Ovary (tissue), 9 donors: ENCODE measurements around the gene FBXO48. TPM values are rescaled to one million over a fixed set of nuclear protein-coding genes. Genes with fewer than 3 reads are reported as not detected.

Source experiments
- DNase-seq, 5 donors: peaks; one replicate each; pipeline ENCODE4 v3.0.0-alpha.2; 2019 to 2020
- H3K27ac ChIP-seq, 2 donors: fragments of 200-600 bp; one replicate each; pipeline versions ENCODE4 v1.5.1 to v1.8.0; 2019 to 2022
- H3K27me3 ChIP-seq: fragments of 200-600 bp; one replicate; pipeline ENCODE4 v1.8.0; 2022
- H3K36me3 ChIP-seq: fragments of 200-600 bp; sonication (generic); one replicate; pipeline ENCODE4 v1.5.1; 2019
- H3K4me1 ChIP-seq: one replicate; pipeline ENCODE4 v1.8.1; 2013; ENCODE audit warnings: mild to moderate bottlenecking, moderate library complexity; ENCODE audit not compliant: insufficient read depth
- H3K4me3 ChIP-seq: fragments of 200-600 bp; sonication (generic); one replicate; pipeline ENCODE4 v1.5.1; 2017
- H3K9me3 ChIP-seq, 2 donors: fragments of 200-600 bp in 1 of 2; sonication (generic) in 1 of 2; one replicate each; pipeline versions ENCODE4 v1.5.1 to v1.8.1; 2013 to 2019; ENCODE audit warnings: mild to moderate bottlenecking in 1 of 2, moderate library complexity in 1 of 2
- EP300 ChIP-seq: sonication (generic); formaldehyde crosslinking; IDR thresholded peaks from one replicate; pipeline ENCODE4 v1.6.1; 2017; ENCODE audit warnings: antibody characterized with exemption
- POLR2A ChIP-seq: fragments of 450-650 bp; IDR thresholded peaks from one replicate; pipeline ENCODE4 v1.6.1; 2017; ENCODE audit warnings: antibody characterized with exemption, mild to moderate bottlenecking, moderate library complexity
- WGBS, 3 donors: extraction: QIAGEN DNeasy Blood & Tissue Kit in 1 of 3; methylation state at CpG; one replicate each; pipeline versions ENCODE4 v1.1.5 to v1.1.7; 2013 to 2017; 5-methylcytosine and 5-hydroxymethylcytosine counted together
- intact Hi-C, 4 donors: fragments of 100-400 bp; cut with DNase I; formaldehyde crosslinking; loops; one replicate each; pipeline versions ENCODE4 v1.11.0 to v1.15.1; 2022 to 2023
- polyA plus RNA-seq, 2 donors: library from polyadenylated mRNA; stranded (reverse); fragments of 200-250 nt in 1 of 2; fragments of 350-450 nt in 1 of 2; fragmentation: Illumina TruSeq in 1 of 2; extraction: RNeasy Lipid Tissue Mini Kit (QIAGEN cat#74804) in 1 of 2; gene quantifications; one replicate each; pipeline ENCODE4 v1.2.3, GENCODE V29; 2013 to 2014
- total RNA-seq, 7 donors: library from RNA; depleted of rRNA in 2 of 7; stranded (reverse); fragments of >200 nt in 2 of 7; fragmentation: NEBNext Ultra II Directional in 3 of 7; extraction: Animal tissue kit (Norgen Biotek cat#: 25700) in 3 of 7; gene quantifications; one replicate each; pipeline versions ENCODE4 v1.1.0 to v1.2.4, GENCODE V29; 2016 to 2023
- TF ChIP-seq, protein P1 (sequence below), 3 donors: fragments of 450-650 bp in 2 of 3; fragments of 200-600 bp in 1 of 3; IDR thresholded peaks; one replicate each; pipeline versions ENCODE4 v1.5.1 to v1.8.0; 2016 to 2022; ENCODE audit warnings: antibody characterized with exemption in 3 of 3, mild to moderate bottlenecking in 1 of 3
- donor health status: DM: no; HTN: no; CAD: no; lungs with moderate emphysema.
- donor health status: DM: no; HTN: no; CAD: no.
- donor health status: Bipolar disorder and iron deficiency.
- donor health status: DM: yes; HTN: yes; CAD: no.
- donor health status: DM: no; HTN: no; CAD: no.
- donor health status: DM: yes; HTN: yes; CAD: no.

The FBXO48 gene
- total and polyA plus RNA-seq, 9 donors, result 0.57 to 1.9 (median 1.1) TPM

DNA sequence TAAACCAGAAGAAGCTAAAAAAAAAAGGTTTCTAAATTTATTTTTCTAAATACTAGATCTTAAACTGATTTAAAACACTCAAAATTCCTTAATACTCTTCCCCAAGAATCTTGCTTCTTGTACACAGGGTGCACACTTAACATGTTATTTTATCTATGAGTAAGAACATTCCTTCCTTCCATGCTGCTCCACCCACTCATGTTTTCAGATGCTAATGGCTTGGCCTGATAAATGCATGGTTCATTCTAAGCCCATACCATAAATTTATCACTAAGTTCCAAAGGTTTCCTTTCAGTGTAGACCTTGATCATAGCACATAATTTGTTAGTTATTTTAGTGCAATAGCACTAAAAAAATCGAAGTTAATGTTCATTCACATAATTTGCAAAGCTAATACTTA lies 8.1 kb downstream of the FBXO48 start:
- H3K36me3 ChIP-seq, result no peaks in the 10 kb centered on the region
- no peak overlapping the region for H3K4me3 ChIP-seq
- intact Hi-C loops, result no loop called here
- TF ChIP-seq POLR2A (no peak), EP300 (no peak)
- TF ChIP-seq, protein P1, sequence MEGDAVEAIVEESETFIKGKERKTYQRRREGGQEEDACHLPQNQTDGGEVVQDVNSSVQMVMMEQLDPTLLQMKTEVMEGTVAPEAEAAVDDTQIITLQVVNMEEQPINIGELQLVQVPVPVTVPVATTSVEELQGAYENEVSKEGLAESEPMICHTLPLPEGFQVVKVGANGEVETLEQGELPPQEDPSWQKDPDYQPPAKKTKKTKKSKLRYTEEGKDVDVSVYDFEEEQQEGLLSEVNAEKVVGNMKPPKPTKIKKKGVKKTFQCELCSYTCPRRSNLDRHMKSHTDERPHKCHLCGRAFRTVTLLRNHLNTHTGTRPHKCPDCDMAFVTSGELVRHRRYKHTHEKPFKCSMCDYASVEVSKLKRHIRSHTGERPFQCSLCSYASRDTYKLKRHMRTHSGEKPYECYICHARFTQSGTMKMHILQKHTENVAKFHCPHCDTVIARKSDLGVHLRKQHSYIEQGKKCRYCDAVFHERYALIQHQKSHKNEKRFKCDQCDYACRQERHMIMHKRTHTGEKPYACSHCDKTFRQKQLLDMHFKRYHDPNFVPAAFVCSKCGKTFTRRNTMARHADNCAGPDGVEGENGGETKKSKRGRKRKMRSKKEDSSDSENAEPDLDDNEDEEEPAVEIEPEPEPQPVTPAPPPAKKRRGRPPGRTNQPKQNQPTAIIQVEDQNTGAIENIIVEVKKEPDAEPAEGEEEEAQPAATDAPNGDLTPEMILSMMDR (IDR thresholded peaks at IDR 0.05), result no peak
- H3K27ac ChIP-seq, result no peak overlapping the region
- no peaks in the 10 kb centered on the region for H3K27me3 ChIP-seq
- WGBS, 3 donors, result 18 to 35% (median 22%) methylated on average over 1 of the region's 1 CpG
- DNase-seq, result no peak
- no peaks in the 10 kb centered on the region for H3K9me3 ChIP-seq
- H3K4me1 ChIP-seq, result no peaks in the 10 kb centered on the region

- no peaks in the 10 kb centered on the region for H3K9me3 ChIP-seq
- no peak overlapping the region for H3K4me3 ChIP-seq
- no peak for DNase-seq
- intact Hi-C loops, result no loop called here
- no peaks in the 10 kb centered on the region for H3K27me3 ChIP-seq
- H3K27ac ChIP-seq, result no peak overlapping the region
- 87 to 97% (median 94%) methylated on average over 4 of the region's 4 CpGs for WGBS, 3 donors
- no peaks in the 10 kb centered on the region for H3K4me1 ChIP-seq
- no peaks in the 10 kb centered on the region for H3K36me3 ChIP-seq
- TF ChIP-seq EP300 (no peak), POLR2A (no peak)
- TF ChIP-seq, protein P1 (IDR thresholded peaks at IDR 0.05), result no peak
Measured at GRCh38 chr2:68456198-68456597, 10.9 kb downstream of the FBXO48 start.

DNA sequence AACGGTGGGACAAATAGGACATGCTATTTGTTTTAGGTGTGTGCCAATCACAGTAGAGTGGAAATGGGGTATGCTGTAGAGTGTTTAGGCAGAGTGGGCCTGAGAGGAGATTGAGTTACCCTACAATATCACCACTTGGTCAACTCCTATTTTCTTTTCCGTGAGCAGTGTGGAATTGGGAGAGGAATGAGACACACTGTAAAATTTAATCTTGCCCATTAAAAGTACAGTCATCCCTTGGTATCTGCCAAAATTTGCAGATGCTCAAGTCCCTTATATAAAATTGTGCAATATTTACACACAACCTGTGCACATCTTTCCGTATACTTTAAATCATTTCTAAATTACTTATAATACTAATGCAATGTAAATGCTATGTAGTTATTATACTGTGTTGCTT lies 12.4 kb downstream of the FBXO48 start:
- Histone ChIP-seq H3K4me1 (no peaks in the 10 kb centered on the region), H3K4me3 (no peak overlapping the region), H3K27me3 (no peaks in the 10 kb centered on the region), H3K36me3 (no peaks in the 10 kb centered on the region), H3K27ac (no peak overlapping the region), H3K9me3 (no peaks in the 10 kb centered on the region)
- intact Hi-C loops, result no loop called here
- TF ChIP-seq, protein P1 (IDR thresholded peaks at IDR 0.05), result no peak
- TF ChIP-seq POLR2A (no peak), EP300 (no peak)
- no peak for DNase-seq
- 88 to 93% (median 90%) methylated on average over 3 of the region's 3 CpGs for WGBS, 3 donors

DNA sequence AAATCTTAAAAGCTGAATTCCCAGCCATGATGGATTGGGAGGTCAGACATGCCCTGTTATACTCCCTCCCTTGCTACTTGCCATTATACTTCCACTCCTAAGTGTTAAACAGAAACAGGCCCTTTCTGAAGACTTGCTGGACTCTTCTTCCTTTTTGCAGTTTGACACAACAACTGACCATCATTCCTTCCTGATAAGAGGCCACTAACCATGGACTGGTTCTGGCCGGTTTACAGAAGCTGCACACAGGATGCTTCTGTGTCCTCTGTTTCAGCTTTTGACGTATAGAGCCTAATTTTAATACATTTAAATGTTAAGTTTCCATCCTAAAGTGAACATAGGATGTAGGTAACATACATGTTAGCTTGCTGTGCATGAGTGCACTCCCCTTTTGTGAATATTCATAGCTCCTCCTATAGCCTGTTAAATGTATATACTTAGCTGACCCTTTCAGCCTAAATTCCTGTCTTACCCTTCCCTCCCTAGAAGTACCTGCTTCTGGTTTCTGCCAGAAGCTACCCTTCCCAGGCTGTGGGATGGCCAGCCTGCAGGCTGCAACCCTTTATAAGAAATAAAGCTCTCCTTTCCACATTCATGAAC lies 13.2 kb downstream of the FBXO48 start:
- no peak overlapping the region for H3K4me3 ChIP-seq
- TF ChIP-seq, protein P1 (IDR thresholded peaks at IDR 0.05), result no peak
- TF ChIP-seq POLR2A (no peak), EP300 (no peak)

More for the DNA sequence above, 13.2 kb downstream of the FBXO48 start:
- Histone ChIP-seq H3K4me1 (no peaks in the 10 kb centered on the region), H3K27ac (no peak overlapping the region), H3K9me3 (no peaks in the 10 kb centered on the region), H3K36me3 (no peaks in the 10 kb centered on the region), H3K27me3 (no peaks in the 10 kb centered on the region)
- intact Hi-C loops, result no loop called here
- DNase-seq, result no peak
- WGBS, 3 donors, result 74 to 83% (median 74%) methylated on average over 2 of the region's 2 CpGs
